SK-N-SH (cell line): ENCODE data around the gene RCAN2.

Experiments used
- FOXM1 ChIP-seq: IDR thresholded peaks from 2 replicates; pipeline ENCODE4 v1.4.0; 2012; ENCODE audit warnings: low read depth, mild to moderate bottlenecking
- MAX ChIP-seq: IDR thresholded peaks from 2 replicates; pipeline ENCODE4 v1.4.0; 2012; ENCODE audit warnings: low read depth
- RAD21 ChIP-seq: IDR thresholded peaks from 2 replicates; pipeline ENCODE4 v1.6.1; 2012; ENCODE audit warnings: mild to moderate bottlenecking, low read length
- RXRA ChIP-seq: IDR thresholded peaks from 2 replicates; pipeline ENCODE4 v1.4.0; 2012; ENCODE audit warnings: low read depth, mild to moderate bottlenecking, borderline replicate concordance
- TEAD4 ChIP-seq: IDR thresholded peaks from 2 replicates; pipeline ENCODE4 v1.4.0; 2012; ENCODE audit warnings: mild to moderate bottlenecking, borderline replicate concordance; ENCODE audit not compliant: insufficient read depth
- YY1 ChIP-seq: IDR thresholded peaks from 2 replicates; pipeline ENCODE4 v1.4.0; 2012; ENCODE audit warnings: low read depth, mild to moderate bottlenecking
- ZBTB33 ChIP-seq: IDR thresholded peaks from 2 replicates; pipeline ENCODE4 v1.4.0; 2012; ENCODE audit warnings: low read depth, borderline replicate concordance
- TF ChIP-seq, protein P1 (sequence below): fragments of 200-600 bp; sonication (generic); IDR thresholded peaks from 2 replicates; pipeline ENCODE4 v1.6.1; 2017; ENCODE audit warnings: antibody characterized with exemption, mild to moderate bottlenecking, moderate library complexity
- TF ChIP-seq, protein P2 (sequence below): fragments of 150-350 bp; IDR thresholded peaks from 2 replicates; pipeline ENCODE4 v1.6.1; 2017; ENCODE audit warnings: antibody characterized with exemption, low read length, low read depth, borderline replicate concordance

GRCh38 chr6:46184114-46184513 is 307.1 kb downstream of the RCAN2 start:
- TF ChIP-seq, protein P1, sequence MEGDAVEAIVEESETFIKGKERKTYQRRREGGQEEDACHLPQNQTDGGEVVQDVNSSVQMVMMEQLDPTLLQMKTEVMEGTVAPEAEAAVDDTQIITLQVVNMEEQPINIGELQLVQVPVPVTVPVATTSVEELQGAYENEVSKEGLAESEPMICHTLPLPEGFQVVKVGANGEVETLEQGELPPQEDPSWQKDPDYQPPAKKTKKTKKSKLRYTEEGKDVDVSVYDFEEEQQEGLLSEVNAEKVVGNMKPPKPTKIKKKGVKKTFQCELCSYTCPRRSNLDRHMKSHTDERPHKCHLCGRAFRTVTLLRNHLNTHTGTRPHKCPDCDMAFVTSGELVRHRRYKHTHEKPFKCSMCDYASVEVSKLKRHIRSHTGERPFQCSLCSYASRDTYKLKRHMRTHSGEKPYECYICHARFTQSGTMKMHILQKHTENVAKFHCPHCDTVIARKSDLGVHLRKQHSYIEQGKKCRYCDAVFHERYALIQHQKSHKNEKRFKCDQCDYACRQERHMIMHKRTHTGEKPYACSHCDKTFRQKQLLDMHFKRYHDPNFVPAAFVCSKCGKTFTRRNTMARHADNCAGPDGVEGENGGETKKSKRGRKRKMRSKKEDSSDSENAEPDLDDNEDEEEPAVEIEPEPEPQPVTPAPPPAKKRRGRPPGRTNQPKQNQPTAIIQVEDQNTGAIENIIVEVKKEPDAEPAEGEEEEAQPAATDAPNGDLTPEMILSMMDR = no peak; the same call in 1 of the 2 replicates
- TF ChIP-seq ZBTB33 = no peak
- TF ChIP-seq, protein P2, sequence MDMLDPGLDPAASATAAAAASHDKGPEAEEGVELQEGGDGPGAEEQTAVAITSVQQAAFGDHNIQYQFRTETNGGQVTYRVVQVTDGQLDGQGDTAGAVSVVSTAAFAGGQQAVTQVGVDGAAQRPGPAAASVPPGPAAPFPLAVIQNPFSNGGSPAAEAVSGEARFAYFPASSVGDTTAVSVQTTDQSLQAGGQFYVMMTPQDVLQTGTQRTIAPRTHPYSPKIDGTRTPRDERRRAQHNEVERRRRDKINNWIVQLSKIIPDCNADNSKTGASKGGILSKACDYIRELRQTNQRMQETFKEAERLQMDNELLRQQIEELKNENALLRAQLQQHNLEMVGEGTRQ = no peak
- TF ChIP-seq RAD21 = no peak
- TF ChIP-seq TEAD4 = no peak
- no peak for TF ChIP-seq YY1
- no peak for TF ChIP-seq FOXM1
- TF ChIP-seq MAX = no peak
- no peak for TF ChIP-seq RXRA
